NT2/D1 (cell line): ENCODE data around the gene PRPSAP2.

Source experiments
- SUZ12 ChIP-seq: IDR thresholded peaks from 2 replicates; pipeline ENCODE4 v1.6.1; 2011; ENCODE audit not compliant: insufficient read length, insufficient read depth; ENCODE audit errors: extremely low read depth
- YY1 ChIP-seq: IDR thresholded peaks from 2 replicates; pipeline ENCODE4 v1.6.1; 2011; ENCODE audit not compliant: insufficient read length, insufficient read depth
- ZNF274 ChIP-seq: IDR thresholded peaks from 2 replicates; pipeline ENCODE4 v1.6.1; 2011; ENCODE audit warnings: mild to moderate bottlenecking, low read depth, low read length

GRCh38 chr17:18968345-18968744 lies 110.4 kb downstream of the PRPSAP2 start:
- TF ChIP-seq SUZ12 (no peak), ZNF274 (no peak), YY1 (no peak)
